SKM-1 (cell line): ENCODE measurements around the gene RIMBP2.
"Not testable (repeated sequence)": the region's sequence is repeated elsewhere in the genome, so short reads cannot be mapped to it uniquely, and the experiment has no call there.

Experiments
- DNase-seq: peaks from one replicate; lab custom pipeline; 2025; ENCODE audit not compliant: unreplicated experiment; lab: John Stamatoyannopoulos, UW

The RIMBP2 gene

DNA sequence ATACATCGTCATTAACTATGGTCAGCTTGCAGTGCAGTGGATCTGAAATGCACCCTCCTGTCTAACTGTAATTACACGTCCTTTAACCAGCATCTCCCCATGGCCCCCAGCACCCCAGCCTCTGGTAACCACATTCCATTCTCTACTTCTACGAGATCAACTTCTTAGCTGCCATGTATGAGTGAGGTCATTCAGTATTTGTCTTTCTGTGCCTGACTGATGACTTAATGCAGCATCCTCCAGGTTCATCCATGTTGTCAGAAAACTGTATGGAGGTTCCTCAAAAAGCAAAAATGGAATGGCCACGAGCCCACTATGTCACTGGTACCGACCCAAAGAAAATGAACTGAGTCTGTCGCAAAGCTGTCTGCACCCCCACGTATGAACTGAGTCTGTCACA lies 107.3 kb downstream of the RIMBP2 start:
- no peak for DNase-seq

DNA sequence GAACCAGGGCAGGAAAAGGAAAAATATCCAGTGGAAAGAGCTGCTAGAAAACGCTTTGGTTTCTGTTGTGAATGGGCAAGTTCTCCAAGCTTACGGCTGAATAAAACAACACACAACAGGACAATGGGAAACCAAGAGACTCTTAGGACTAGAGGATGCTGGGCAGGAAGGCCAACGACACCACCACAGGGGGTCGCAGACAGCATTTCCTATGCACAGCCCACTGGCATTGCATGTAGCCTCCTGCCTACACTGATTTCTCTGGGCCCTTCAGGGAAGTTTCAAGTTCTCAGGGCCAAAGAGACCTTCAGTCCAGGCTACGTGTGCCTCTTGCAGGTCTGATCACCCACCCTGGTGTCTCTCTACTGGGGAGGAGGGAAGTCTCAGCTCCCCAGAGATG lies 108.0 kb downstream of the RIMBP2 start:
- DNase-seq: no peak

DNA sequence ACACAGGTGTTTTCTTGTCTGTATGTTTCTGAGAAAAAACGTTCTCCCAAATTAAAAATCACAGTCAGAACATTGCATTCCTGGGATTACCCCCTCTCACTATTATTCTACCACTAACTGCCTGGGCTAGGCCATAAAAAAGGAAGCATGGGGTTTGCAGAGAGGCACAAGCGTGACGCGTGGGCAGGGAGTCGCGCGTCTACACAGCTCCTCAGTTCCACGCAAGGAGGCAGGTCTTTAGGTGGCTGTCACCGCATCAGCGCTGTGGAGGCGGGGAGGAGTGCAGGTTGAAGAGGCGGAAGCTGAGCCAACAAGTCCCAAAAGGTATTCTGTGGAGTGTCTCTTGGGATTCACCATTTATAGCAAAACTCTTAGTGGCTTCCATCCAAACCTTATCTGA lies 109.9 kb downstream of the RIMBP2 start:
- DNase-seq: no peak

DNA sequence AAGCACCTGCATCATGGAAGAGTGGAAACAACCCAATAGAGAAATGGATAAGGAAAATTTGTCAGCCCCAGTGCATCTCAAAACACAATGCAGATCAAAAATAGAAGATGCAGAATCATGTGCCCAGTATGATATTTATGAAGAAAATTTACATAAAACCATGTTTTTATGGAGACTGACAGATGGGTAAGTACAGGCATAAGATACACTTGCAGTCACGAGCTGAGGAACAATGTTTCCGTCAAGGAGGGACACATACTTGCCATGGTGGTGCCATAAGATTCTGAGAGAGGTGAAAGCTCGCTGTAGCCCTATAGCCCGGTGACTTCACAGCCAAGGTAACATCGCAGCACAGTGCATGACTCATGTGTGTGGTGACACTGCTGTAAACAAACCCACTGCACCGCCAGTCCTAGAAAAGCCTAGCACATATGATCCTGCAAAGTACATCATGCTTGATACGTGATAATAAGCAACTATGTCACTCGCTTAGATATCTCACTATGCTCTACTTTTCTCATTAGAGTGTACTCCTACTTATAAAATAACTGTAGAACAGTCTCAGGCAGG lies 112.6 kb downstream of the RIMBP2 start:
- DNase-seq: no peak

DNA sequence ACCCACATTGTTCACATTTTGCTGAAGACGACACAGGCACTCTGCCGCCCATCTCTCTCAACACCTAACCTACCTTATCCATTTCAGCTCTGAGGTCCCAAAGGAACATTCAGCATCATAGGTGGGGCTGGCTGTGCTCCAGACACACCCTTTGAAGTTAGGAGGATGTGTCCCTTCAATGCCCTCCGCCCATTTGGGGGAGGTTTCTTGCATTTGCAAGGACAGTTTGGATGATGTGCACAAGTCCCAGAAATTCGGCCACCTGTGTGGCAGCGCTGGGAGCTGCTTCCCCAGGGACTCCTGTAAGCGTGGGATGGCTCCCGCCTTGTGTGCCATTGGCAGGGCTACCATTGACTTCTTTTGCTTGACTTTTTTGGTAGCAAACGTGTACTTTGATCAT lies 113.8 kb downstream of the RIMBP2 start:
- no peak for DNase-seq

DNA sequence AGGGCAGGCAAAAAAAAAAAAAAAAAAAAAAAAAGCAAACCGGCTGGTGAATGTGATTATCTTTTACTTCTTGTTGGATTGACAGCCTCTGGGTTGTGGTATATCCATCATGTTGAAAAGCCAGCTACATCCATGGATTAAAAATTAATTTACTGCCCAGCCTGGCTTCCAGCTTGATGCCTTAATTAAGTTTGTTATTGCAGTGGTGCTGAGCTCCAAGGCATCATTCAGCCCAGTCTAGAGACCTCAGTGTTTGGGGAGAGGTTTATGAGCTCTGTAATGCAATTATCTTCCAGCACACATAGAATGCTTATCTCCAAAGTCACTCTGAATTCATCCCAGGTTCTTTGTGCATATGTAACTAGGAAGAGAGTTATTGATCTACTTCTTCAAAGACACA lies 114.8 kb downstream of the RIMBP2 start:
- DNase-seq: no peak

DNA sequence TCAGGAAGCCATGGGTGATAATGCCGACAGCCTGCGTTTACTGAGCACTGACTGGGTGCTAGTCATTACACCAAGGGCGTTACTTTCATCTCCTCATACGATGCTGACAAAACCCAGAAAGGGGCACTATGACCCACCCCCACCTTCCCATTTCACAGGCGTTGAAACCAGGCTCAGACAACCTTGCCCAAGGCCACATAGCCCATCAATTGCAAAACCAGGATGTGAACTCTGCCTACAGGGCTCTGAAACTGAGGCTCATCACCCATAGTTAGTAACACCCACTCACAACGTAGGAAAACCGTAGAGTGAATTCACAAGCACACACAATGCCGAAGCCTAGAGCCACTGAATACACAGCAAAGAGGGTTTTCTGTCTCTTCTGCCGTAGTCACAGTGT lies 119.9 kb downstream of the RIMBP2 start:
- no peak for DNase-seq

DNA sequence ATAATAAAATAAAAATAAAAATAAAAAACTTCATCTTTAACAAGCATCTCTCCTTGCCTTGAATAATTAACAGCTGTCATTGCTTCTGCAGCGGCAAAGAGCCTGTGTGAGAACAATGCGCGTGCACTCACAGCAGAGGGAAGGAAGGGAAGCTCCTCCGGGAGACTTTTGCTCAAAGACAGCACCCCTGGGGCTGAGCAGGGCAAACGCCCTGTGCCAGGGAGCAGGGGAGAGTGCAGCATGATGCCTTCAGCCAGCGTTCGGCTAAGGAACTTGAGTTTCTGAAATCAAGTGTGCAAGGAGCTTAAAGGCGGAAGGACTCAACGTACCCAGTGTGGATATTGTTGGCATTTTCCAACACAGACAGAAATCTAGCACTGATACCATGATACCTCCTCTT lies 120.5 kb downstream of the RIMBP2 start:
- DNase-seq: no peak

DNA sequence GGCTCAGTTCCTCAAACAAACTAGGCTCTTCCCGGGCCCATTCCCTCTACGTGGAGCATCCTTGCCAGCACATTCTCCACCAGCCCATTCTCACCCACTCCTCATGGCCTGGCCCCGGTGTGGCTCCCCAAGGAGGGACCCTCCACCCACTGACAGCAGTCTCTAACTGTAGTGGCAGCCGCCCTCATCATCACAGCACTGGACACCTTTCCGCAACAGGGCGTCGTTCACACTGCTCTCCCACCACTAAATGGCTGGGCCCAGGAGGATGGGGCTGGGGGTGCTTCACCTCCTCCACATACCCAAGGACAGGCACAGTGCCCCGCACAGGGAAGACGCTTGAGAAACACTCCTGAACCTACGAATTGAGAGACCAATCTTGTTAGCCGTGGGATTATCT lies 123.0 kb downstream of the RIMBP2 start:
- no peak for DNase-seq

DNA sequence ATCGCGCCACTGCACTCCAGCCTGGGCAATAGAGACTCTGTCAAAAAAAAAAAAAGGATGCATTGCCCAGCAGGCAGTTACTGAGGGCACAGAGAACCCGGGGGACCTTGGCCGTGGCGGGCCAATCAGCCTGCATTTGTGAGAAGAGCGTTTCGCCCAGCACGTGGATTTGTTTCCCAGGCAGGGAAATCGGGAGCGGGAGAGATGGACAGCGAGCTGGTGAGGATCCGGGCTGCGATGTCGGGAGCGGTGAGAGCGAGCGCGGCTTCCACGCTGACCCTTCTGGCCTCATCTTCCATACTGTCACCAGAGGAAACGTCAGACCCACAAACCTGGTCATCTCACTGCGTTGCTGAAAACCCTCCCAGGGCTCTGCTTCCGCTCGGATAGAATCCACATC lies 123.5 kb downstream of the RIMBP2 start:
- no peak for DNase-seq

DNA sequence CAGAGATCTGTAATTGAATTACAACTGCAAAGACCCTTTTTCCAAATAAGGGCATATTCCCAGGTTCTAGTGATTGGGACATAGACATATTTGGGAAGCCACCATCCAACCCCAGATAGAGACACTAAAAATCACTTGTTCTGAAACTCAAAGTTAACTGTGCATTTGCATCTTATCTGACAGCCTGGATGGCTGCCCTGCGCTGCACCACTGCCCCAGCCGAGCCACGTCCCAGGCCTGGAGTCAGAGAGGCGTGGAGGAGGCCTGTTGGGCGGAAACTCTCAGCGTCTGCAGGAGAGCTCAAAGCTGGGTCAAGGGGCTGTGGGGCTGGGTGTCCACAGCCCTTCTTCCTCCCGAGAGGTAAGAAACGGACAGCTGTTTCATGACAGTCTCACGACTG lies 124.4 kb downstream of the RIMBP2 start:
- no peak for DNase-seq

DNA sequence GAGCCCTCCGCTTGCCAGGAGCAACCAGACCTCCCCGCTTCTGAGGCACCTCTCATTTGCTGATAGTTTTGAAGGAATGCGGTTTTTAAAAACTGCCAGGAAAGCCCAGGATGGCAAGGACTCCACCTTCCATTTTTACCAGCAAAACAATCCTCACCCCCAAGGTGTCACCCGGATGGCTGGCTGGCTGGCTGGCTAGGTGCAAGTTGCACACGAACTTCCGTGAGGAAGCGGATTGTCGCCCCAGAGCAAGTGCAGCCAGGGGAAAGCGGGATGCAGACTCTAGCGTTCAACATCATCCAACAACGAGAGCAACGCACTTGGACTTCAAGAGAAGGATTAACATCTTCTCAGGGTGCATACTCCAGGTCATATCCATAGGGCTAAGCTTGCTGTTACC lies 125.4 kb downstream of the RIMBP2 start:
- DNase-seq: no peak

DNA sequence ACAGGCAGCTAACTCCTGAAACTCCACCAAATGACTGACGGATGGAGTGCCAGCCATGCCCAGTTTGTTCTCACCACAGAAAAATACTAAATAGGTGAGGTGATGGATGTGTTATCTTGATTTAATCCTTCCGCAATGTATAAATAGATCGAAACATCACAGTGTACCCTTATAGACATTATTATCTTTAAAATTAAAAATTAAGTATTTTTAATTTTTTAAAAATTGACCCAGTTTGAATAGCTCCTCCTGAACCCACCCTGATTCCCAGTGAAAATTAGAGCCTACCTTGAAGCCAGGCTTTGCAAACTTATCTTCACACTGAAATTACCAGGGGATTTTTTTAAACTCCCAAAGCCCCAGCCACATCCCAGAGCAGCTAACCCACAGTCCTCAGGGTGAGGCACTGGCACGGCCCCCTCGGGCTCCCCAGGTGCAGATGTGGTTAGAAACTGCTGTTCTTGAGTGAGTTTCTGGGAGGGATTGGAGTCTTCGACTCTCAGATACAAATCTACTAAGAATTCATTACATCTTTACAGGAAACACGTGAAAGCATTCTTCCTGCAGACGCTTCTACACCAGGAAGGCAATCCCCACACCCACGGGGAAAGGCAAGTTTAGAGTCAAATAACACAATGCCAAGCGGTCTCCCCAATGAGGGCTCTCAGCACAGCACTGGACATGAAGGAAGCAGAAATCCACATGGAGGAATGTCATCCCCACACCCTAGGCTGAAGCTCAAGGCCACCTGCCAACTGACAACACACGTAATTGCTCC lies 126.4 kb downstream of the RIMBP2 start:
- DNase-seq: no peak

DNA sequence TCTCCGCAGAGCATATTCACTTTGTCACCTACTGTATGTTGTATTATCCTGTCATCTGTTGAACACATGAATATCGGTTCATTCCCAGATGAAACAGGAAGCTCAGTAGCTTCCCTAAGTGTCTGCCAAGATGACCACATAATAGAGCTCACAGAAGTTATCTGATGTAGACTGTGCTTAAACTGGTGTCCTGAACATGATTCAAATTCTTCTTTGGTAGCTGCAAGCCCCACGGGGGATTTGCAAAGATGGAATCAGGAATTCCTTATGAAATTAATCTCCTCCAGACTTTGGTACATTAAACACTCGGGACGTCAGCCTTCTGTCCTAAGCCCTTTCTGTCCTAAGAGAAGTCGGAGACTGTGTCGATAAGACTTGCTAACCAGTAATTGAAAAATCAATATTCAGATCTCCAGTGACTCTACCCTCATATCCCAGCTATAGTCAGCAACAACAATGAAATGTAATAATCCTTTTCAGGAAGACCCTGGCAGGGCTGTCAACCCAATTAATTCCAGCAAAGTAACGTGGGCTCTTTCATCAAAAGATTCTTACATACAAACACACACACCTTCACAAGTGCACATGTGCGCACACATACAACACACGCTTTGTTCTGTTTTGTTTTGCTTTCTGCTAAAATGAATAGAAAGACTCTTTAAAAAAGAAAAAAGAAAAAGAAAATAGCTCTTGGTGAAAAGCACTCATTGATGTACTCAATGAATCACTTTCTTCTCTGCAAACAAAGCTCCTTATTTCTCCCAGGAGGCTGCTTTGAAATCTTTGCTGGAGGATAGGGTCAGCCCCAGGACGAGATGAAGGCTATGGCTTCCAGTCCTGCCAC lies 127.2 kb downstream of the RIMBP2 start:
- DNase-seq: no peak

DNA sequence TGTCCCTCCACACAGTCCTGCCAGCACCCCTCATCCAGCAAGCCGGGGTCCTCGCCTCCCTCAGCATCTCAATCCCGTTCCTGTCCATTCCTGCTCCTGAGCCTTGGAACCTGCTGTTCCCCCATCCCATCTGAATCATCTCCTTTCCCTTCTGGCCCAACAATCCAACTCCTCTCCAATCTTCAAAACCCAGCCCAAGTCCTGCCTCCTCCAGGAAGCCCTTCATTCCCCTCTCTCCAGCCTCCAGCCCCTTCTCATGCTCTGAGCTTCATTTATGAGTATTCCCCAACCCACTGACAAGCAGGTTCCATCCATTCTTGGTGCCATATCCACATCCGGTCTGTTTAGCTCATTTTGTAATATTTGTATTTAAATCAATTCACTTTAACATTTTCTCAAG lies 128.1 kb downstream of the RIMBP2 start:
- DNase-seq: no peak

DNA sequence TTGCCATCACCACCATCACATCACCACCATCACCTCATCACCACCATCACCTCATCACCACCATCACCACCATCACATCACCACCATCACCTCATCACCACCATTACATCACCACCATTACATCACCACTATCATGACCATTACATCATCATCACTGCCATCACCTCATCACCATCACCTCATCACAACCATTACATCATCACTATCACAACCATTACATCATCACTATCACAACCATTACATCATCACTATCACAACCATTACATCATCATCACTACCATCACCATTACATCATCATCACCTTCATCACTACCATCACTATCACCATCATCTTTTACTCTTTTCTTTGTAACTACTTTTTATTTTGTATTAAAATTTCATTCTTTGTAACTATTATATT lies 131.6 kb downstream of the RIMBP2 start:
- DNase-seq: not testable (repeated sequence)

DNA sequence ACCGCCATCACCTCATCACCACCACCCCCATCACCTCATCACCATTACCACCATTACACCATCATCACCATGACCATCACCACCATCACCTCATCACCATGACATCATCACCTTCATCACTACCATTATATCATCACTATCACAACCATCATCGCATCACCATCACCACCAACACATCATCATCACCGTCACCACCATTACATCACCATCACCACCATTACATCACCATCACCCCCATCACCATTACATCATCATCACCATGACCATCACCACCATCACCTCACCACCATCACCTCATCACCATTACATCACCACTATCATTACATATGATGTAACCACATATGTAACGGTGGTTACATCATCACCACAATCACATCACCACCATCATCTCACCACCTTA lies 132.3 kb downstream of the RIMBP2 start:
- DNase-seq: no peak

DNA sequence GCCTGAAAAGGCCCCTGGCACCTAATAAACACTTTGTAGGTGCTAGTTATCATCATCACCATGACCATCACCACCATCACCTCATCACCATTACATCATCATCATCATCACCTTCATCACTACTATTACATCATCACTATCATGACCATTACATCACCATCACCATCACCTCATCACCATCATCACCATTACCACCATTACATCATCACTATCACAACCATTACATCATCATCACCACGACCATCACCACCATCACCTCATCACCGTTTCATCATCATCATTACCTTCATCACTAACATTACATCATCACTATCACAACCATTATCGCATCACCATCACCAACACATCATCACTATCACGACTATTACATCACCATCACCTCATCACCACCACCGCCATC lies 132.8 kb downstream of the RIMBP2 start:
- DNase-seq: no peak

DNA sequence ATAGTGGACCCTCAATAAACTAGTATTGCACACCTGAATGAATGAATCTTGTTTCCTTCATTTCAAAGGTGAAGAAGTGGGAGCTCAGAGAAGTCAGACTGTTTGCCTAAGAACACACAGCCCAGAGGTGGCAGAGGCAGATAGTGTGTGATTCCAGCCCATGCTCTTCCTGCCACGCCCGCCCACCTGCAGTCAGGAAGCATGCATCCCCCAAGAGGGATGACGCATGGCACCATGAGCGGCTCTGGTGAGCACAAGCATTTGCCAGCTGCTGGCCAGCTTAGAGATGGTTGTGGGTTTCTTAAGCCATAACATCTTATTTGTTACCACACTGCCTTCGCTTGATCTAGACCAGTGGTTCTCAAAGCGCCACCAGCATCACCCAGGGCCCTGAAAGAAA lies 133.8 kb downstream of the RIMBP2 start:
- no peak for DNase-seq

DNA sequence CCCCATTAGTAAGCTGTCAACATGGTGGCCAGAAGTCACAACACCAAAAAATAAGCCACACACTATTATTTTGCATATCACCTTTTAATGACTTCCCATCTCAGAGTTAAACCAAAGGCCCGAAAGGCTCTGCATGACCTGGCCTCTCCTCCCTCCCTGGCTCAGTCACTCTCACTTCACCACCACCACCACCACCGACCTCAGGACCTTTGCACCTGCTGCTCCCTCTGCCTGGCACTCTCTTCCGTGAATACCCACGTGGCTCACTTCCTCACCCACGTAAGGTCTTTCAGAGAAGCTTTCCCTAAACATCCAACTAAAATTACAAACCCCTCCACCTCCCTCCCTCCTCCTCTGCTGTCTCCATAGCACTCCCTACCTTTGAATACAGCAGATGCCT lies 134.3 kb downstream of the RIMBP2 start:
- no peak for DNase-seq

DNA sequence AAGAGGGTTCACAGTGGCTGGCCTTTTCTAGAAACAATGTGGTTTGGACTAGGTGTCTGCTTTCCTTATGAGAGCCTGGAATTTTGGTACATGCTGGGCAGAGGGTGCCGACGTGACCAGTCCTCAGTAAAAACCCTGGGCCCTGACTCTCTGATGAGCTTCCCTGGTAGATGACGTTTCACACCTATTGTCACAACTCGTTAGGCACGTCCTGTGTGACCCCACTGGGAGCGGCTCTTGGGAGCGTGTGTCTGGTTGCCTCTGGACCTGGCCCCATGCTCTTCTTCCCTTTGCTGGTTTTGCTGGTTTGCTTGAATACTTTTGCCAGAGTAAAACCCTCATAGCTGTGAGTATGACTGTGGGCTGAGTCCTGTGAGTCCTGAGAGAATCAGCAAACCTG lies 136.9 kb downstream of the RIMBP2 start:
- no peak for DNase-seq

DNA sequence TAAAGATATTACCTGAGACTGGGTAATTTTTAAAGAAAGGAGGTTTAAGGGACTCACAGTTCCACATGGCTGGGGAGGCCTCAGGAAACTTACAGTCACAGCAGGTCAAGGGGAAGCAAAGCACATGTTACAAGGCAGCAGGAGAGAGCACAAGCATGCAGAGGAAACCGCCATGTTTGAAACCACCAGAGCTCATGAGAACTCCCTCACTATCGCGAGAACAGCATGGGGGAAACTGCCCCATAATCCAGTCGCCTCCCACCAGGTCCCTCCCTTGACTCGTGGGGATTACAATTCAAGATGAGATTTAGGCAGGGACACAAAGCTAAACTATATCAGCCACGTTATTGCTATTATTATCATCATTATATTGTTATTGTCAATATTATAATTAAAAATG lies 138.7 kb downstream of the RIMBP2 start:
- no peak for DNase-seq
